SJSA1 (cell line): ENCODE data around the gene MSI2. TPM values are rescaled to one million over a fixed set of nuclear protein-coding genes. Genes with fewer than 3 reads are reported as not detected.

Experiments
- DNase-seq, 2 experiments: peaks; one replicate each; pipeline ENCODE4 v3.0.0-alpha.2; 2015 to 2020; ENCODE audit warnings: low spot score in 2 of 2, low read depth in 1 of 2
- H3K27ac ChIP-seq: fragments of 250-450 bp; sonication (Bioruptor Pico); 2 replicates; pipeline ENCODE4 v1.5.1; 2020; ENCODE audit warnings: mild to moderate bottlenecking, moderate library complexity
- H3K27me3 ChIP-seq: fragments of 250-450 bp; sonication (Bioruptor Pico); replicated peaks from 2 replicates; pipeline ENCODE4 v1.5.1; 2020; ENCODE audit warnings: mild to moderate bottlenecking, moderate library complexity
- H3K36me3 ChIP-seq: fragments of 250-450 bp; sonication (Bioruptor Pico); 2 replicates; pipeline ENCODE4 v1.5.1; 2020; ENCODE audit warnings: mild to moderate bottlenecking
- H3K4me1 ChIP-seq: fragments of 250-450 bp; sonication (Bioruptor Pico); replicated peaks from 2 replicates; pipeline ENCODE4 v1.6.1; 2021; ENCODE audit warnings: mild to moderate bottlenecking
- H3K4me3 ChIP-seq: fragments of 250-450 bp; sonication (Bioruptor Pico); 2 replicates; pipeline ENCODE4 v1.5.1; 2020; ENCODE audit warnings: mild to moderate bottlenecking
- H3K9me3 ChIP-seq: fragments of 250-450 bp; sonication (Bioruptor Pico); replicated peaks from 2 replicates; pipeline ENCODE4 v1.5.1; 2020; ENCODE audit warnings: mild to moderate bottlenecking
- total RNA-seq: library from RNA; depleted of rRNA; stranded (reverse); fragments of >200 nt; shearing (Covaris generic); gene quantifications from 2 replicates; pipeline ENCODE4 v1.2.3, GENCODE V29; 2014

MSI2 gene
- total RNA-seq, 1 experiment from 2014 or later = 39.8 TPM

- Histone ChIP-seq H3K36me3 (no peaks in the 10 kb centered on the region), H3K27me3 (no peaks in the 10 kb centered on the region), H3K4me1 (peaks cover 19% of the 10 kb centered on the region), H3K9me3 (no peaks in the 10 kb centered on the region), H3K4me3 (no peak overlapping the region), H3K27ac (no peak overlapping the region)
- DNase-seq = peak in 1 of 2 experiments; percentile 37
Measured at GRCh38 chr17:57675427-57676387, 419.4 kb downstream of the MSI2 start.

GRCh38 chr17:57676543-57676942 lies 420.2 kb downstream of the MSI2 start:
- H3K4me3 ChIP-seq = no peak overlapping the region
- no peak overlapping the region for H3K27ac ChIP-seq
- H3K36me3 ChIP-seq = no peaks in the 10 kb centered on the region
- peak in 1 of 2 experiments; percentile 43 for DNase-seq
- no peaks in the 10 kb centered on the region for H3K9me3 ChIP-seq
- H3K27me3 ChIP-seq = no peaks in the 10 kb centered on the region
- H3K4me1 ChIP-seq = peaks cover 11% of the 10 kb centered on the region

GRCh38 chr17:57677301-57677700 lies 421.0 kb downstream of the MSI2 start:
- Histone ChIP-seq H3K27ac (no peak overlapping the region), H3K27me3 (no peaks in the 10 kb centered on the region), H3K4me1 (peaks cover 3% of the 10 kb centered on the region; the same call in 1 of the 2 replicates), H3K36me3 (no peaks in the 10 kb centered on the region), H3K9me3 (no peaks in the 10 kb centered on the region), H3K4me3 (no peak overlapping the region)
- DNase-seq = peak in 1 of 2 experiments; percentile 32

GRCh38 chr17:57677858-57678257 lies 421.5 kb downstream of the MSI2 start:
- Histone ChIP-seq H3K4me3 (no peak overlapping the region), H3K9me3 (no peaks in the 10 kb centered on the region), H3K4me1 (no peaks in the 10 kb centered on the region), H3K27me3 (no peaks in the 10 kb centered on the region), H3K36me3 (no peaks in the 10 kb centered on the region), H3K27ac (no peak overlapping the region)
- DNase-seq = no peak

GRCh38 chr17:57678393-57678792 lies 422.1 kb downstream of the MSI2 start:
- DNase-seq = peak in 1 of 2 experiments; percentile 34
- H3K9me3 ChIP-seq = no peaks in the 10 kb centered on the region
- no peak overlapping the region for H3K27ac ChIP-seq
- no peaks in the 10 kb centered on the region for H3K4me1 ChIP-seq
- no peak overlapping the region for H3K4me3 ChIP-seq
- H3K27me3 ChIP-seq = no peaks in the 10 kb centered on the region
- no peaks in the 10 kb centered on the region for H3K36me3 ChIP-seq

- no peaks in the 10 kb centered on the region for H3K36me3 ChIP-seq
- H3K4me1 ChIP-seq = no peaks in the 10 kb centered on the region
- no peaks in the 10 kb centered on the region for H3K9me3 ChIP-seq
- H3K27me3 ChIP-seq = no peaks in the 10 kb centered on the region
- no peak overlapping the region for H3K4me3 ChIP-seq
- peak in 1 of 2 experiments; percentile 29 for DNase-seq
- H3K27ac ChIP-seq = no peak overlapping the region
Measured at GRCh38 chr17:57679356-57679755, 423.0 kb downstream of the MSI2 start.

- Histone ChIP-seq H3K27ac (no peak overlapping the region), H3K4me3 (no peak overlapping the region), H3K36me3 (no peaks in the 10 kb centered on the region), H3K4me1 (no peaks in the 10 kb centered on the region), H3K27me3 (no peaks in the 10 kb centered on the region), H3K9me3 (no peaks in the 10 kb centered on the region)
- DNase-seq = peak in 1 of 2 experiments; percentile 23
Measured at GRCh38 chr17:57679906-57680695, 423.8 kb downstream of the MSI2 start.

- H3K9me3 ChIP-seq = no peaks in the 10 kb centered on the region
- H3K4me3 ChIP-seq = no peak overlapping the region
- no peak overlapping the region for H3K27ac ChIP-seq
- DNase-seq = peak in 1 of 2 experiments; percentile 40
- H3K27me3 ChIP-seq = no peaks in the 10 kb centered on the region
- no peaks in the 10 kb centered on the region for H3K36me3 ChIP-seq
- H3K4me1 ChIP-seq = no peaks in the 10 kb centered on the region
Measured at GRCh38 chr17:57682701-57683100, 426.4 kb downstream of the MSI2 start.

- no peaks in the 10 kb centered on the region for H3K9me3 ChIP-seq
- H3K36me3 ChIP-seq = no peaks in the 10 kb centered on the region
- no peaks in the 10 kb centered on the region for H3K27me3 ChIP-seq
- peak in 1 of 2 experiments; percentile 31 for DNase-seq
- no peak overlapping the region for H3K27ac ChIP-seq
- no peaks in the 10 kb centered on the region for H3K4me1 ChIP-seq
- H3K4me3 ChIP-seq = no peak overlapping the region
Measured at GRCh38 chr17:57684711-57685498, 428.6 kb downstream of the MSI2 start.

- peak in 1 of 2 experiments; percentile 28 for DNase-seq
- Histone ChIP-seq H3K36me3 (no peaks in the 10 kb centered on the region), H3K4me1 (no peaks in the 10 kb centered on the region), H3K27ac (no peak overlapping the region), H3K9me3 (no peaks in the 10 kb centered on the region), H3K4me3 (no peak overlapping the region), H3K27me3 (no peaks in the 10 kb centered on the region)
Measured at GRCh38 chr17:57685499-57686132, 429.3 kb downstream of the MSI2 start.

- H3K27me3 ChIP-seq = no peaks in the 10 kb centered on the region
- H3K36me3 ChIP-seq = no peaks in the 10 kb centered on the region
Measured at GRCh38 chr17:57687642-57688041, 431.3 kb downstream of the MSI2 start.

GRCh38 chr17:57689254-57689653 lies 432.9 kb downstream of the MSI2 start:
- Histone ChIP-seq H3K36me3 (no peaks in the 10 kb centered on the region), H3K27ac (no peak overlapping the region), H3K9me3 (0 out of 2 replicates have a peak, but pooled peaks cover 5% of the 10 kb centered on the region), H3K4me3 (no peak overlapping the region), H3K27me3 (no peaks in the 10 kb centered on the region), H3K4me1 (no peaks in the 10 kb centered on the region)
- DNase-seq = no peak

More at GRCh38 chr17:57687642-57688041, 431.3 kb downstream of the MSI2 start:
- H3K9me3 ChIP-seq = 0 out of 2 replicates have a peak, but pooled peaks cover 5% of the 10 kb centered on the region
- no peak overlapping the region for H3K27ac ChIP-seq
- H3K4me3 ChIP-seq = no peak overlapping the region
- no peak for DNase-seq
- no peaks in the 10 kb centered on the region for H3K4me1 ChIP-seq

- no peak for DNase-seq
- 0 out of 2 replicates have a peak, but pooled peaks cover 5% of the 10 kb centered on the region for H3K9me3 ChIP-seq
- no peak overlapping the region for H3K4me3 ChIP-seq
- H3K27me3 ChIP-seq = no peaks in the 10 kb centered on the region
- H3K27ac ChIP-seq = no peak overlapping the region
- H3K4me1 ChIP-seq = no peaks in the 10 kb centered on the region
- no peaks in the 10 kb centered on the region for H3K36me3 ChIP-seq
Measured at GRCh38 chr17:57691939-57692338, 435.6 kb downstream of the MSI2 start.
